Loucy (cell line): ENCODE results near the gene SH2D3C.

Source experiments
- CTCF ChIP-seq: fragments of 200-600 bp; sonication (generic); conservative IDR thresholded peaks from 2 replicates; pipeline ENCODE4 v1.5.1; 2014; ENCODE audit warnings: mild to moderate bottlenecking, antibody characterized with exemption, low read length
- EZH2phosphoT487 ChIP-seq: fragments of 200-600 bp; IDR thresholded peaks from 2 replicates; pipeline ENCODE4 v1.6.1; 2018; ENCODE audit warnings: antibody characterized with exemption, mild to moderate bottlenecking, moderate library complexity, borderline replicate concordance

GRCh38 chr9:127826253-127826913 is 47.9 kb upstream of the SH2D3C start:
- no peak for TF ChIP-seq CTCF
- no peak for TF ChIP-seq EZH2phosphoT487
